UCSD-AML1 (cell line): Measurements from ENCODE around the gene TSPO.

Source experiments
- DNase-seq: peaks from one replicate; lab custom pipeline; 2025; ENCODE audit not compliant: unreplicated experiment; lab: John Stamatoyannopoulos, UW

Gene TSPO

GRCh38 chr22:43199541-43199940, 48.2 kb downstream of the TSPO start:
- no peak for DNase-seq

GRCh38 chr22:43200031-43200430, 48.7 kb downstream of the TSPO start:
- DNase-seq: no peak

GRCh38 chr22:43200555-43200954, 49.2 kb downstream of the TSPO start:
- DNase-seq: no peak

- DNase-seq: no peak
Observed at GRCh38 chr22:43201486-43202219, 50.3 kb downstream of the TSPO start.

GRCh38 chr22:43202326-43202725, 51.0 kb downstream of the TSPO start:
- DNase-seq: no peak

- no peak for DNase-seq
Observed at GRCh38 chr22:43202756-43203410, 51.5 kb downstream of the TSPO start.

- DNase-seq: no peak
Observed at GRCh38 chr22:43203471-43203981, 52.2 kb downstream of the TSPO start.

- no peak for DNase-seq
Observed at GRCh38 chr22:43205261-43205691, 53.9 kb downstream of the TSPO start.

- DNase-seq: no peak
Observed at GRCh38 chr22:43205748-43206508, 54.6 kb downstream of the TSPO start.

GRCh38 chr22:43206509-43207161, 55.3 kb downstream of the TSPO start:
- no peak for DNase-seq

GRCh38 chr22:43207386-43207785, 56.0 kb downstream of the TSPO start:
- no peak for DNase-seq

GRCh38 chr22:43207849-43208702, 56.7 kb downstream of the TSPO start:
- no peak for DNase-seq

- no peak for DNase-seq
Observed at GRCh38 chr22:43208703-43209522, 57.6 kb downstream of the TSPO start.

GRCh38 chr22:43209523-43209890, 58.1 kb downstream of the TSPO start:
- no peak for DNase-seq

GRCh38 chr22:43209971-43210370, 58.6 kb downstream of the TSPO start:
- DNase-seq: no peak

GRCh38 chr22:43210631-43211515, 59.5 kb downstream of the TSPO start:
- DNase-seq: no peak

- DNase-seq: no peak
Observed at GRCh38 chr22:43211941-43212433, 60.6 kb downstream of the TSPO start.

- no peak for DNase-seq
Observed at GRCh38 chr22:43212434-43212952, 61.1 kb downstream of the TSPO start.
